CMK (cell line): ENCODE data around the gene PRKCA.
"Not testable (repeated sequence)": the region's sequence is repeated elsewhere in the genome, so short reads cannot be mapped to it uniquely, and the experiment has no call there.

Experiments
- DNase-seq: peaks from one replicate; pipeline ENCODE4 v3.0.0-alpha.2; 2010; ENCODE audit warnings: low read depth

PRKCA gene

DNA sequence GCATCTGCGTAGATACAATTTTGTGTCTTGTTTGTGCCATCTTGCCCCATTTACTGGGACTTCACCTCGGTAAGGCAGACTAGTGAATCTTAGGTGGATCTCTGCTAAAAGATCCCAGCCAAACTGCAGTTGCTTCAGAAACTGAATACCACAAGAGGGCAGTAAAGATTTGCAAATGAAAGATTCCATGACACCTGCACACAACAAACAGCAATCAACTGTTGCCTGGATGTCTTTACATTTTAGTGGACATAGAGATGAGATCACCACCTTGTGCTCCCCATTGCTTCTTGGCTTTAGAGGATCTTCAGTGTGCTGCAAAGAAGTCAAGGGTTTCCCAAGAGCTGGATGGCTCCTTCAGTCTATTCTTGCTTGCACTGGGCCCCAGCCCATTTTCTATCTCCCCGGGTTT lies 413.3 kb downstream of the PRKCA start:
- no peak for DNase-seq

DNA sequence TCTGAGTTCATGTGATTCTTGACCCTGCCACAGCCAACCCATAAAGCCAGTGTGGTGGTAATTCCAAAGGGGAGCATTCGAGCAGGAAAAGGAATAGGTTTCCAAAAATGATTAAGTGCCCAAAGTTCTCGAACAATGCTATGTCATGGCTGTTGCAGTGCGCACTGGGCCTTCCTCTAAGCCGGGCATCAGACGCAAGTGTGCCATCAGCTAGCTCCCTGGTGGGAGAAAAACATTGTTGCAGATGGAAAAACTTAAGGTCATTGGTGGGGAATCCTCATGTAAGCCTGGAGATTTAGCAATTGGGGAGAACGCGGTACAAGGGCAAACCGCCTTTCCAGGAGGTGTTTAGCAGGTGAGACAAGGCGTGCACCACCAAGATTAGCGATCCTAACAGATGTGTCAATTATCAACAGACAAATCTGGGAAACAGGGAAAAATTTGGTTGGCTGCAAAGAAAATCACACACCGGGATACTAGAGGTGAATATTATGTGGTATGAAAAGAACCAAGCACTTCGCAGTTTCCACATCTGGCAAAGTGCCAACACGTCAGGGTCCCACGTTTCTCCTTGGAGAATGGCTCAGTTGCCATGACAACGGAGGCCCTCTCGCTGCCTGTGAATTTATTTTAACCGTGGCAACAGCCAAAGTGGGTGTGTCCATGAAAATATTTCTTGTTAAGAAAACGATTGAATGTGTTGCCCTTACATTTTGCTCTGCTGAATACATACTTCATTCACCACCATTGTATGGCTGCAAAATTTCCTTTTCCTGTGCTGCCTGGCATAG lies 414.0 kb downstream of the PRKCA start:
- DNase-seq = no peak

DNA sequence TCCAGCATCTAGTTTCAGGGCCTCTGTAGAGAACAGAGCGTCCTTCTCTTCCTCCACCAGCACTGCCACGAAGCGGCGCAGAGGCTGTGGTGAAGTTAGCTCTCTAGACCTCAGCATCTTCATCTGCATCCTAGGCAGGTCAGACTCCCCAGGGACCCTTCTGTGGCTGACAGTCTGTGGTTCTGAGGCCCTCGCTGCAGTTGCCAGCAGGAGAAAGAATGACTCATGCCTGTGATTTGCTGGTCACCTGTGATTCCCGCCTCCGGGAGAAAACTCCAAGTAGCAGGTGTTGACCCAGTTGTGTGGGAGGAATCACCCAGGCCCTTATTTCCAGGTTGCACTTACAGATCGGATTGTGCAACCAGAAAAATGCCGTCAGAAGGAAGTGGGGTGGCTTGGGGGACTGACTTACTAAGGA lies 415.2 kb downstream of the PRKCA start:
- no peak for DNase-seq

DNA sequence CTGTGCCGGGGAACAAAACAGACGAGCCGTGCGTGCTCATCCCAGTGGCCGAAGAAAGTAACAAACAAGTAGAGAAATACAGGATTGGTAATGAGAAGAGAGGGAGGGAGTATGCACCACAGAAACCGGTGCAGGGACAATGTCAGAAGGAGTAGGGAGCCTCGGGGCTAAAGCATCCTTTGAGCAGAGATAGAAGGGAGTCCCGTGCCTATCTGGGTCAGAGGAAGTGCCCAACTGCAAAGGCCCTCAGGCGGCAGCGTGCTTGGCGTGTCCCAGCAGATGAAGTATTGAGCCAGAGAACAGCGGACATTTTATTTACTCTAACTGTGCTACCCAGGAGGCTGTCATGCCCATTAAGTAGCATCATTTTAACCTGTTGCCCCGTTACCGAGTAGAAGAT lies 417.6 kb downstream of the PRKCA start:
- no peak for DNase-seq

DNA sequence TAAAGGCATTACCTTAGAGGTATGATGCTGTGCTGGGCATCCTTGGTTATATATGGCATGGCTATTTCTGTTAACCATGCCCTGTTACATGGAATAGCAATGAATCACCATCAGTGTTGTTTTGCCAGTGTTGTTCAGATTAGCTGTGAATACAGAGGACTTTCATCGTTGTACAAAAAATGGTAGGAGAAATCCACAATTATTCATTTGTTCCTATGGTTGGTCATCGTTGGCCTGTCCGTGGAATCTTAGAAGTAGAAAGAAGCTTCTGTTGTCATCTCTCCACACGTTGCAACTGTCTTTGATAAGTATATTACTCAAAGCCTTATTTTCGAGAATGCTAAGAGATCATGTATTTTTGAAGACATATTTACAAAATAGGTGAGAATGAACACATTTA lies 418.2 kb downstream of the PRKCA start:
- DNase-seq = no peak

DNA sequence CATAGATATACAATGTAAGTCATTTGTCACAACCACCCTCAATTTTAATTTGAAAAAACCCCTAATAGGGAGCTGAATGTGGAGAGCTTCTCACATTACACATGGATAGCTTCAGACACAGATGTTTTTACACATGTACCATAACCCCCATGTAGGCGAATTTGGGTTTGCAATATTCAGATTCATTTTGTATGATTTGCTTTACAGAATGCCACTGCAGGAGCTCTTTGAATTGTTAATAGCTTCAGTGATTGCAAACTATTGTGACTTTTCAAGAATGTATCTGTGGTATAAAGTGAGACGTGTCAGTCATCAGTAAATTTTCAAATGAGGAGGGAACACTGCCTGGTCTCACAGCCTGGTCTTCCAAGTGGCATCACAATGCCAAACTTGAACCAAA lies 419.9 kb downstream of the PRKCA start:
- DNase-seq = no peak

DNA sequence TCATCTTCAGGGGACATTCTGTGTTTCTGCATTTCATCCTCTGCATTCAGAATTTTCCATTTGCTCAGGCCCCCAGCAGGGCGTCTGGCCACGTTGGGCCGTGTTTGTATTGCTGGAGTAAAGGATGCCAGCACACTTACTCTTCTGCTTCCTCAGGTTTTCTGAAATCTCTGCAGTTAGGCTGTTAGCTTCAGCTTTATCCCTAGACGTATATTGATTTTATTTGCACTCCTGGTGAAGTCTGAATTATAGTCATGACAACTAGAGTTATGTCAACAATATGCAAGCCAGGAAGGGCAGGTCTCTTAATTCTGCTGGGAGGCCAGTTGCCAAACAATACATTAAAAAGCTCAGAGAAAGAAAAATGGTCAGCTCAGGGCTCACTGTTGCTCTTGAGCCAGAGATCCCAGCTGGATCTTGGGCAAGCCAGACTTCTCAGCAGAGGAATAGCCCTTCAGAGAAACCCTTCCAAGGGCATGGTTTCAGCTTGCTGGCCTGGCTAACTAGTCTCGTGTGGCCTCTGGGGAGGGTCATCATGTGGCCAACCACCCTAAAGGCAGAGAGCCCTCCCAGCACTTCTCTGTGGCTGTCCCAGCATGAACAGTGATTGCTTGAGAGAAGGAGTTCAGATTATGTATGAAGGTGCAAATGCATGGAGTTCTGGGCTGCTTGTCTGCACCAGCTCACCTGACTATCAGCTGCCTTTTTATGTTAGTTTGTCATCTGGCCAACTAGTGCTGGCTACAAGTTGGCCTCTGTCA lies 422.3 kb downstream of the PRKCA start:
- no peak for DNase-seq

DNA sequence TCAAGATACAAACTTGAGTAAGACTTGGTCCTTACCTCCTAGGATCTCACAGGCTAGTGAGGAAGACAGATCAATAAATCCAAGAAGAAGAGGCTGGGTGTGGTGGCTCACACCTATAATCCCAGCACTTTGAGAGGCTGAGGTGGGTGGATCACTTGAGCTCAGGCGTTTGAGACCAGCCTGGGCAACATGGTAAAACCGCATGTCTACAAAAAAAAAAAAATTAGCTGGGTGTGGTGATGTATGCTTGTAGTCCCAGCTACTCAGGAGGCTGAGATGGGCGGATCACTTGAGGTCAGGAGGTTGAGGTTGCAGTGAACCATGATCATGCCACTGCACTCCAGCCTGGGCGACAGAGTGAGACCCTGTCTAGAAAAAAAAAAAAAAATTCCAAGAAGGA lies 423.0 kb downstream of the PRKCA start:
- DNase-seq = not testable (repeated sequence)

DNA sequence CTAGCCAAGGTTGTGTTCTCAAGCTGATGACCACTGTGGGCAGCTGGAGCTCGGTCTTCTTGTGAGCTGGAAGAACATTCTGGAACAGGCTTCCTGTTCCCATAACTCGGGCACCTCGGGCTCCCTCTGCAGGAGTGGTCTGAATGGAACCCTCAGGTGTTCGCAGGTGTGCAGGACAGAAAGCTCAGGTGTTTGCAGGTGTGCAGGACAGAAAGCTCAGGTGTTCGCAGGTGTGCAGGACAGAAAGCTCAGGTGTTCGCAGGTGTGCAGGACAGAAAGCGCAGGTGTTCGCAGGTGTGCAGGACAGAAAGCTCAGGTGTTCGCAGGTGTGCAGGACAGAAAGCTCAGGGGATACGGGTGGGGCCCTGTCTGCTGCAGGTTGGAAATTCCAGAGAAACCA lies 423.5 kb downstream of the PRKCA start:
- no peak for DNase-seq

DNA sequence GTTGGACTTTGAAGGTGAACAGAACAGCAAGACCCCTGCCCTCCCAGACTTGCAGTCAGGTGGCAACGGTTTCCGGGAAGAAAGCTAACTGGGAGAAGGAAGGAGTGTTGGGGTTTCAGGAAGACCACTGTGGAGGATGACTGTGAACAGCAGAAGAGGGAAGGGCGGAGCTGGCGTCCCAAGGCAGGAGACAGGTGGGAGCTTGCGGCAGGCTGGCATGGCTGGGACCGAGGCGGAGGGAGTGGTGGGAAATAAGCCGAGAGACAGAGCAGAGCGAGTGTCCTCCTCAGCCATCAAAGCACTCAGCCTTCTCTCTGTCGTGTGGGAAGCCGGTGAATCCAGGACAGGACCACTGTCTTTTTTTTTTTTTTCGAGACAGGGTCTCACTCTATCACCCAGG lies 424.0 kb downstream of the PRKCA start:
- DNase-seq = no peak

DNA sequence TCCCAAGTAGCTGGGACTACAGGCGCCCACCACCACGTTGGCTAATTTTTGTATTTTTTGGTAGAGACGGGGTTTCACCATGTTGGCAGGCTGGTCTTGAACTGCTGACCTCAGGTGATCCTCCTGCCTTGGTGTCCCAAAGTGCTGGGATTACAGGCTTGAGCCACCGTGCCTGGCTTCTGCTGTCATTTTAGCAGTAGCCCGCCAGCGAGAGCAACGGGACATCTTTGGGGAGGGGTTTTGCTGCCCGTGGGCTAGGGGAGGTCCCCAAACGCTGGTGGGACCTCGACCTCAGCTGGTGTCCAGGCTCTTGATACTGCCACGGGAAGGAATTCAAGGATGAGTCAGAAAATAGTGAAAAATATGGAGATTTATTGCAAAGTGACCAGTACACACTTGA lies 424.4 kb downstream of the PRKCA start:
- DNase-seq = no peak

DNA sequence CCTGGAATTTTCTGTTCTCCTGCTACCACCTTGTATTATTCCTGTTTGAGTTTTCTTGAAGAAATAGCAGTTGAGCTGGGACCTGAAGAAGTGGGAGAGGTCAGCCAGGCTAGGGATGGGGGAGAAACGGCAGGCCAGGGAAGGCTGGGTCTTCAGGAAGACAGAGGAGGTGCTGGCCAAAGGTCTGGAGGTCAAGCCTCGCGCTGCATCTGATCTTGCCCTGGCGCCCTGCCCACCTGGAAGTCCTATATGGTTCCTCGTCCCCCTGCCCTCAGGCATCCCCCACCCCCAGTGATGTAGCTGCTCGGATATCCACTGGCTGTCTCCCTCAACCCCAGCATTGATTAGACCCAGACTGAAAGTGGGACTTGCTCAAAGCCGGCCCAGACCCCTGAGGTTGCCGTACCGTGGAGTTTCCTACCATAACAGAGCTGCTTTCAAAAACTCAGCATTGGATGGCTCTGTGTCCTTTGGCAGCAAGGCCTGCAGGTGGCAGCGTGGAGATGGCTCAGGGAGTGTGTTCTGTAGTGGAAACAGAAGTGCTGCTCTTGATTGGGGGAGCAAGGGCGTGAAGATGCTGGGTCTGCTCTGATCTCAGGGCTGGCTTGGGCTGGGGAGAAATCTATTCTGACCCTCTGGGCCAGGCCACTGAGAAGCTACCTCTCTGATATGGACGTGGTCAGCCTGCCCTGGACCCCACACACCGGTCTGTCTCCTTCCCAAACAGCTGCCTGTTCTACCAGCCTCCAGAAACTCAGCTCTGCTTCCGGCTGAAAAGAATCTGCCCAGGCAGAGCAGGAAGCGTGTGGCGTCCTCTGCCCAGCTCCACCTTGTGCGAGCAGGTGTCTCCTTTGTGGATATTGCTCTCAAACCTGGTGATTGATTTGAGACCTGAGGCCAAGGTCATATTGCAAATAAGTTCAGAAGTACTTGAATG lies 425.5 kb downstream of the PRKCA start:
- peak; percentile 11 for DNase-seq

DNA sequence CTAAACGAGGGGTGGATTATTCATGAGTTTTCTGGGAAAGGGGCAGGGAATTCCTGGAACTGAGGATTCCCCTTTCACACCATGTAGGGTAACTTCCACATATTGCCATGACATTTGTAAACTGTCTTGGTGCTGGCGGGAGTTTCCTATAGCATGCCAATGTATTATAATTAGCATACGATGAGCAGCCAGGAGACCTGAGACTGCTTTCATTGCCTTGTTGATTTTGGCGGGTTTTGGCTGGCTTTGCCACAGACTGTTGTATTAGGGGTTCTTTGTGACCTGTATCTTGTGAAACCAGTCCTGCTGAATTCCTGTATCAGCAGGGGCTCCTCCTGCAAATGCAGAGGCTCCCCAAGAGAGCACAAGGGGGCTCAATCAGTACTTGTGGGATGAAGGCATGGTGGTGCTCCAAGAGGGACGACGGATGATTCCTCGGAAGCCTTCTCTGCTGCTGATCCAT lies 428.1 kb downstream of the PRKCA start:
- DNase-seq = no peak

DNA sequence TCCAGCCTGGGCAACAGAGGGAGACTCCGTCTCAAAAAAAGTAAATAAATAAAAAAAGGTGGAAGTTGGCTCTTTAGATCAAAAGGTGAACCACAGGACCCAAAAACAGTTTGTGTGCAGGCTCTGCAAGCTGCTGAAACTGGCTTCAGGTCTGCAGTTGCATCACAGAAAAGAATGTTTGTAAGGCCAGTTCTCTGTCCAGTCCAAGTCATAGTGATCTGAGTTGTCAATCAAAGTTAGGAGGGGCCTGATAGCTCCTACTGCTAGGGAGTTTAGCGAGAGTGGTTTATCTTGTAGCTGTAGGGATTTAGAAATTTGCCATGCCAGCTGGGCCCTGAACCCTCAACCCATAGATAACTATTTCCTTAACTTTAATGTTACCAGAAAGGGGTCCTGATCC lies 431.3 kb downstream of the PRKCA start:
- no peak for DNase-seq

DNA sequence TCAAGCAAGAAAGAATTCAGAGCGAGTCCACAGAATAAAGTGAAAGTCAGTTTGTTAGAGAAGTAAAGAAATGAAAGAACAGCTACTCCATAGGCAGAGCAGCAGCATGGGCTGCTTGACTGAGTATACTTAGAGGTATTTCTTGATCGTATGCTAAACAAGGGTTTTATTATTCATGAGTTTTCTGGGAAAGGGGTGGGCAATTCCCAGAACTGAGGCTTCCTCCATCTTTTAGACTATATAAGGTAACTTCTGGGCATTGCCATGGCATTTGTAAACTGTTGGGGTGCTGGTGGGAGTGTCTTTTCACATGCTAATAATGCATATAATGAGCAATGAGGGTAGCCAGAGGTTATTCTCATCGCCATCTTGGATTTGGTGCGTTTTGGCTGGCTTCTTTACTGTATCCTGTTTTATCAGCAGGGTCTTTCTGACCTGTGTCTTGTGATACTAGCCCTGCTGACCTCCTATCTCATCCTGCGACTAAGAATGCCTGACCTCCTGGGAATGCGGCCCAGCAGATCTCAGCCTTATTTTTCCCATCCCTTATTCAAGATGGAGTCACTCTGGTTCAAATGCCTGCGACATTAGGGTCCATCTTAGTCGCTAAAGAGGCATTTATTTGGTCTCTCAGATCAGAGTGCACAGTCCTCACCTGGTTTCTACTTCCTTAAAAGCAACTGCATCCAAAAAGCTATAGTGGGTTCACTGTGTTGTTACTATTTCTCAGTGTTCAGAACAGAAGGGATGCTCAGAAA lies 432.0 kb downstream of the PRKCA start:
- no peak for DNase-seq

DNA sequence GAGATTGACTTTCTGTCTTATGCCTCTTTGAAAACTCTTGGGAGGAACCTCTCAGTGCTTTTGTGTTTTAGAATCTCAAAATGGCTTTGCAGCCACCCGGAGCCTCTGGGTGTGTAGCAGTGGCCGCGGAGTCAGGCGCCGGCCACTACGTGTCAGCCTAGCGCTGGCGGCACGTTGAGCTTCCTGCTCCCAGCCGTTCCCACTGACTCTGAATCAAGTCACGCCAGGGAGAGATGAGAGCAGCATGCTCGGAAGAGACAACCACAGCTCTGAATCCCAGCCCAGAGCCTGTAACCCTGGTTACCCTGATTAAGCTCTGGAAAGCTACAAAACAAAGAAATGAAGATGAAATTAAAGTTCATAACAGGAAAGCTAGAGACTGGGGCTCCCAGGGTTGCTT lies 435.1 kb downstream of the PRKCA start:
- no peak for DNase-seq

DNA sequence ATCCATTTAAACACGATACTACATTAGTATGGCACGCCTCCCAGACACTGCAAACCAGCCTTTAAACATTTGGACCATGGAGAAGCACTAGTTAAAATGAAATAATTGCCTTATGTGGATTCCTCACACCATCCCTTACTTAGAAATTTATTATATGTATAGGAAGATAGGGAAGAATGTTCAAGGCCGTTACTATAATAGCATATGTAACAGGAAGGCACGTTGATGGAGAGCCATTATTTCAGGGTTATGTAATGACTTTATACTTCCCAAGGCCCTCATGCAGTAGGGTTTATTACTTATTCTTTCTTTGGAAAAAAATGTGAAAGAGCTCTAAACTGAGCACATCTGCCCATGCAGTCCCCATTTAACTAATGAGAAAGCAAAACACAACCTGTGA lies 435.9 kb downstream of the PRKCA start:
- no peak for DNase-seq

DNA sequence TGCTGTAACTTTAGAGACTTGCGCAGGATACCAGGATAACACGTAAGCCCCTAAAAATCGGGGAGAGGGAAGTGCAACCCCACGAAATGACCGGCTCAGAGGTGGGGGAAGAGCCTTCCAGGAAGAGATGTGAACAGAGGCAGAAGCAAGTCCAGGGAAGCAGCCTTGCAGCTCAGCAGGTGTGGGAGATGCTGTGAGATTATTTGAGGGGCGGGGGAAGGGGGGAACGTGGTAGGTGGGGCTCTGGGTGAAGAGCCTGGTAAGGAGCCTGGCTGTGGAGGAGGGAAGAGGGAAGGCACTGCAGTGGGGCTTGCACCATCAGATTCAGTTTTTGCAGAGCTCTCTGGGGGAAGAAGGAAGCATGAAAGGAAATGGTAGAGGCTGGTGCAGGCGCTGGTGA lies 437.1 kb downstream of the PRKCA start:
- DNase-seq = no peak

DNA sequence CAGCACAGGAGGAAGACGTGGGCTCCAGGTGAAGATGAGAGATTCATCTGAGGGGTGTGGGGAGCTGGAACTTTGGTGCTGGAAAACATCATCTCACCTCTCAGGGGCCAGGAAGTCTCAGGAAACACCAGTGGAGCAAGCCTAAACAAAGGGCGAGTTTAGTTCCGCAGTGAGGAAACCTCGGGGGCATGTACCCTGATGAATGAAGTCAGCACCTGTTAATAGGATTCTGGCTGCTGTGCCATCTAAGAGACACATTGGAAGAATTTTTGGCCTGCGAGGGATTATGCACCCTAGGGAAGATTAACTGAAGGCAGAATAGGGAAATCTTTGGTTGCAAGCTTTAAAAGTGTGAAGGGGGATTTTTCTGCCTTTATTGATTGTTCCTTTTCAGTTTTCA lies 437.8 kb downstream of the PRKCA start:
- DNase-seq = no peak

DNA sequence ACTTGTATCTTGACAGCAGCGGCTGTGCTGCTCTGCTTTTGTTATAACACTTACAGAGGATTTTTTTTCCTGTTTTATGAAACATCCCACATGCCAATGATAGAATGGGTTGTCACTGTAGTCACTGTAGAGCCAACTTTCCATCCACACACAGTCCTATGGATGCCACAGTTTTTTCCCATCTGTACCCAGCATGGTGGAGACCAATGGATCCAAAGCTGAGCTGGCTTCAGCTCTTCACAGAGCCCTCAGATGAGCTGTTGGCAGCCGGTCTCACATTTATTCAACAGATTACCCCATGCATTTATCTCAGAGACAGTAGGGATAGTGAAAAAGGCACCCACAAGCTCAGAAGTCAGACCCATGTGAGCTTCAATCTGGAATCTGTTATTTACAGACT lies 441.1 kb downstream of the PRKCA start:
- no peak for DNase-seq

DNA sequence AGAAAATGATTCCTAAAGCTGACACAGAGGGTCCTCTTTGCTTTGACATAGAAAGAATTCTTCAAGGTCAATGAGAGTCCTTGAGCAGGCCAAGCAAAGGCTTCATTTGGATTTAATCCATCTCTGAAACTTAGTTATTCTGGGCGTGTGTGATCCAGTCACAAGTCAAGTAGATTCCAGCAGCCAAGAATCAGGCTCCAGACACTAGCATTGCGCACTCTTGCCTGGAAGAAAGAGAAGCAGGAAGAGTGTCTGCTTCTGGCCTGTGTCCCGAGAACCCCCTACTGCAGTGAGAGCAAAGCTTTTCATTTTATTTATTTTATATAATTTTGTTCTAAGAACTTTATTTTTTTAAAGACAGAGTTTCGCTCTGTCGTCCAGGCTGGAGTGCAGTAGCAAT lies 444.3 kb downstream of the PRKCA start:
- no peak for DNase-seq
